BLaER1 (cell line): Measurements from ENCODE around the gene KRT2.

Experiments used
- H3K27ac ChIP-seq: shearing (Covaris generic); formaldehyde crosslinking; 2 replicates; pipeline ENCODE4 v1.8.1; 2022
- H3K27me3 ChIP-seq: shearing (Covaris generic); formaldehyde crosslinking; 2 replicates; pipeline ENCODE4 v1.8.1; 2022
- H3K36me3 ChIP-seq: shearing (Covaris generic); formaldehyde crosslinking; 2 replicates; pipeline ENCODE4 v1.8.1; 2022
- H3K4me1 ChIP-seq: shearing (Covaris generic); formaldehyde crosslinking; 2 replicates; pipeline ENCODE4 v1.8.1; 2022
- H3K4me2 ChIP-seq: shearing (Covaris generic); formaldehyde crosslinking; 2 replicates; pipeline ENCODE4 v1.8.1; 2022
- H3K4me3 ChIP-seq: shearing (Covaris generic); formaldehyde crosslinking; 2 replicates; pipeline ENCODE4 v1.8.1; 2022
- H3K9ac ChIP-seq: shearing (Covaris generic); formaldehyde crosslinking; 2 replicates; pipeline ENCODE4 v1.8.1; 2022
- H3K9me3 ChIP-seq: shearing (Covaris generic); formaldehyde crosslinking; 2 replicates; pipeline ENCODE4 v1.8.1; 2022
- H4K20me1 ChIP-seq: shearing (Covaris generic); formaldehyde crosslinking; 2 replicates; pipeline ENCODE4 v1.8.1; 2022
- Cebpa-rat ChIP-seq: shearing (Covaris generic); IDR thresholded peaks from 2 replicates; pipeline ENCODE4 v1.8.1; 2022

The KRT2 gene

GRCh38 chr12:52627395-52628110 is 24.5 kb downstream of the KRT2 start:
- no peaks in the 10 kb centered on the region for H4K20me1 ChIP-seq
- H3K9me3 ChIP-seq = 0 out of 2 replicates have a peak, but pooled peaks cover under 1% of the 10 kb centered on the region
- no peak overlapping the region for H3K9ac ChIP-seq
- H3K36me3 ChIP-seq = no peaks in the 10 kb centered on the region
- no peak for TF ChIP-seq Cebpa-rat
- H3K4me2 ChIP-seq = no peak overlapping the region
- H3K27me3 ChIP-seq = no peaks in the 10 kb centered on the region
- no peak overlapping the region for H3K4me3 ChIP-seq
- peaks cover 22% of the 10 kb centered on the region for H3K4me1 ChIP-seq
- no peak overlapping the region for H3K27ac ChIP-seq

GRCh38 chr12:52622349-52622748 is 29.7 kb downstream of the KRT2 start:
- no peak for TF ChIP-seq Cebpa-rat
- Histone ChIP-seq H3K4me1 (no peaks in the 10 kb centered on the region), H4K20me1 (no peaks in the 10 kb centered on the region), H3K4me3 (no peak overlapping the region), H3K9me3 (0 out of 2 replicates have a peak, but pooled peaks cover 4% of the 10 kb centered on the region), H3K4me2 (no peak overlapping the region), H3K27ac (no peak overlapping the region), H3K36me3 (no peaks in the 10 kb centered on the region), H3K9ac (no peak overlapping the region), H3K27me3 (no peaks in the 10 kb centered on the region)

- no peaks in the 10 kb centered on the region for H3K36me3 ChIP-seq
- no peak overlapping the region for H3K9ac ChIP-seq
- H3K9me3 ChIP-seq = 0 out of 2 replicates have a peak, but pooled peaks cover 4% of the 10 kb centered on the region
- no peaks in the 10 kb centered on the region for H4K20me1 ChIP-seq
- no peak overlapping the region for H3K4me3 ChIP-seq
- no peak overlapping the region for H3K4me2 ChIP-seq
- H3K27me3 ChIP-seq = no peaks in the 10 kb centered on the region
- TF ChIP-seq Cebpa-rat = no peak
- H3K4me1 ChIP-seq = peaks cover 29% of the 10 kb centered on the region
- no peak overlapping the region for H3K27ac ChIP-seq
Observed at GRCh38 chr12:52618866-52619265, 33.1 kb downstream of the KRT2 start.

- TF ChIP-seq Cebpa-rat = no peak
- H3K27ac ChIP-seq = no peak within 1 kb of the TSS
- no peaks in the 10 kb centered on the region for H3K27me3 ChIP-seq
- H3K36me3 ChIP-seq = no peaks in the 10 kb centered on the region
- H3K4me3 ChIP-seq = no peak within 1 kb of the TSS
- H3K4me2 ChIP-seq = no peak within 1 kb of the TSS
- H3K9ac ChIP-seq = no peak within 1 kb of the TSS
- H3K9me3 ChIP-seq = 0 out of 2 replicates have a peak, but pooled peaks cover 4% of the 10 kb centered on the region
- no peaks in the 10 kb centered on the region for H4K20me1 ChIP-seq
- peaks cover 35% of the 10 kb centered on the region for H3K4me1 ChIP-seq
Observed at GRCh38 chr12:52618216-52618615, 33.8 kb downstream of the KRT2 start, which contains the start of gene KRT73. Gene KRT73 (minus strand): TSS chr12:52618559. CDS start chr12:52618524, 35 bp downstream.

- Histone ChIP-seq H3K9ac (no peak overlapping the region), H3K27me3 (no peaks in the 10 kb centered on the region), H3K4me3 (no peak overlapping the region), H4K20me1 (no peaks in the 10 kb centered on the region), H3K36me3 (no peaks in the 10 kb centered on the region), H3K27ac (no peak overlapping the region), H3K4me2 (no peak overlapping the region), H3K4me1 (peaks cover 43% of the 10 kb centered on the region), H3K9me3 (0 out of 2 replicates have a peak, but pooled peaks cover 1% of the 10 kb centered on the region)
- TF ChIP-seq Cebpa-rat = no peak
Observed at GRCh38 chr12:52617403-52617785, 34.6 kb downstream of the KRT2 start.

- no peaks in the 10 kb centered on the region for H3K36me3 ChIP-seq
- H3K4me1 ChIP-seq = peaks cover 44% of the 10 kb centered on the region
- no peak for TF ChIP-seq Cebpa-rat
- no peak overlapping the region for H3K4me3 ChIP-seq
- H3K9ac ChIP-seq = no peak overlapping the region
- 0 out of 2 replicates have a peak overlapping the region, but pooled peaks have one; percentile 63 for H3K27ac ChIP-seq
- H4K20me1 ChIP-seq = no peaks in the 10 kb centered on the region
- peak overlapping the region; percentile 81; the same call in 1 of the 2 replicates for H3K4me2 ChIP-seq
- H3K27me3 ChIP-seq = no peaks in the 10 kb centered on the region
- no peaks in the 10 kb centered on the region for H3K9me3 ChIP-seq
Observed at GRCh38 chr12:52616680-52617402, 35.2 kb downstream of the KRT2 start.

GRCh38 chr12:52615912-52616311 is 36.1 kb downstream of the KRT2 start:
- no peaks in the 10 kb centered on the region for H4K20me1 ChIP-seq
- H3K9me3 ChIP-seq = no peaks in the 10 kb centered on the region
- H3K4me1 ChIP-seq = peaks cover 44% of the 10 kb centered on the region
- peak overlapping the region; percentile 81 for H3K4me2 ChIP-seq
- H3K9ac ChIP-seq = no peak overlapping the region
- H3K27me3 ChIP-seq = no peaks in the 10 kb centered on the region
- H3K4me3 ChIP-seq = 0 out of 2 replicates have a peak overlapping the region, but pooled peaks have one; percentile 18
- H3K27ac ChIP-seq = peak overlapping the region; percentile 63
- H3K36me3 ChIP-seq = no peaks in the 10 kb centered on the region
- TF ChIP-seq Cebpa-rat = no peak

GRCh38 chr12:52615208-52615868 is 36.7 kb downstream of the KRT2 start:
- peak overlapping the region; percentile 81 for H3K4me2 ChIP-seq
- peaks cover 44% of the 10 kb centered on the region for H3K4me1 ChIP-seq
- H4K20me1 ChIP-seq = no peaks in the 10 kb centered on the region
- peak overlapping the region; percentile 42; the same call in 1 of the 2 replicates for H3K9ac ChIP-seq
- no peaks in the 10 kb centered on the region for H3K36me3 ChIP-seq
- no peak for TF ChIP-seq Cebpa-rat
- no peaks in the 10 kb centered on the region for H3K9me3 ChIP-seq
- no peaks in the 10 kb centered on the region for H3K27me3 ChIP-seq
- peak overlapping the region; percentile 63 for H3K27ac ChIP-seq
- 0 out of 2 replicates have a peak overlapping the region, but pooled peaks have one; percentile 18 for H3K4me3 ChIP-seq

- peaks cover 44% of the 10 kb centered on the region for H3K4me1 ChIP-seq
- H3K9me3 ChIP-seq = no peaks in the 10 kb centered on the region
- peak overlapping the region; percentile 81 for H3K4me2 ChIP-seq
- no peaks in the 10 kb centered on the region for H3K36me3 ChIP-seq
- peak overlapping the region; percentile 42; the same call in 1 of the 2 replicates for H3K9ac ChIP-seq
- no peaks in the 10 kb centered on the region for H4K20me1 ChIP-seq
- no peak for TF ChIP-seq Cebpa-rat
- H3K27me3 ChIP-seq = no peaks in the 10 kb centered on the region
- H3K4me3 ChIP-seq = no peak overlapping the region
- H3K27ac ChIP-seq = peak overlapping the region; percentile 63
Observed at GRCh38 chr12:52614381-52615207, 37.4 kb downstream of the KRT2 start.
